ENCODE measurements around the gene CPLX1.
"Not testable (repeated sequence)": the region's sequence is repeated elsewhere in the genome, so short reads cannot be mapped to it uniquely, and the experiment has no call there.

Gene CPLX1

DNA sequence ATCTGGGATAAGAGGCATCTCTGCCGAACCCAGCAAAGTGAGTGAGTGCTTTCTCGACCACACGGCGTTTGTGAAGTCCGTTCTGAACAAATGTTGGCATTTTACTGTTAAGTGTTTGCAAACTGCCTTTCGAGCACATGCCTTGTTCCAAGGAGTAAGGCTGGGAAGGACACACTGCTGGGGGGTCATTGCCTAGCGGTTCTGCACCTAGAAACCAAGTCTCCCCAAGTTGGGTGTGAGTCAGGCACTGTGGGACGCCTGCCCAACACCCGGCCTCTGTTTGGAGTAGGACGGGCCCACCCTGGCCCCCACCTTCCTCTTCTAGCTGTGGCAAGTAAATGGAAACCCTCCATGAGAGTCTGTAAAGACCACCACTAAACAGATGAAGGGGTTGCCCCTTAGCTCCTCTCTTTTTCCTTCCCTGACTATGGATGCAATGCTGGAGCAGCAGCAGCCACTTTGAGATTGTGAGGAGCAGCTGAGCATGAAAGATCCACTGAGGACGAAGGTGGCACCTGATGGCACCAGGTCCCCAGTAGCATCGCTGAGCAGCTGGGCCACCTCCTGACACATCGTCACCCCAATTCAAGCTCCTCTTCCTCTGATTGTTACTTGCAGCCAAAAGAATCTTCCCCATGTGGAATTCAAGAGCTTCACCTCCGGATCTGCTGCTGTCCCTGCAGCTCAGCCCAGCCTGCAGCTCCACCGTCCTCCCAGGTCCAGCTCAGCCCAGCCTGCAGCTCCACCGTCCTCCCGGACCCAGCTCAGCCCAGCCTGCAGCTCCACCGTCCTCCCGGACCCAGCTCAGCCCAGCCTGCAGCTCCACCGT lies 6.3 kb downstream of the CPLX1 start:
- DNase-seq = no peak

DNA sequence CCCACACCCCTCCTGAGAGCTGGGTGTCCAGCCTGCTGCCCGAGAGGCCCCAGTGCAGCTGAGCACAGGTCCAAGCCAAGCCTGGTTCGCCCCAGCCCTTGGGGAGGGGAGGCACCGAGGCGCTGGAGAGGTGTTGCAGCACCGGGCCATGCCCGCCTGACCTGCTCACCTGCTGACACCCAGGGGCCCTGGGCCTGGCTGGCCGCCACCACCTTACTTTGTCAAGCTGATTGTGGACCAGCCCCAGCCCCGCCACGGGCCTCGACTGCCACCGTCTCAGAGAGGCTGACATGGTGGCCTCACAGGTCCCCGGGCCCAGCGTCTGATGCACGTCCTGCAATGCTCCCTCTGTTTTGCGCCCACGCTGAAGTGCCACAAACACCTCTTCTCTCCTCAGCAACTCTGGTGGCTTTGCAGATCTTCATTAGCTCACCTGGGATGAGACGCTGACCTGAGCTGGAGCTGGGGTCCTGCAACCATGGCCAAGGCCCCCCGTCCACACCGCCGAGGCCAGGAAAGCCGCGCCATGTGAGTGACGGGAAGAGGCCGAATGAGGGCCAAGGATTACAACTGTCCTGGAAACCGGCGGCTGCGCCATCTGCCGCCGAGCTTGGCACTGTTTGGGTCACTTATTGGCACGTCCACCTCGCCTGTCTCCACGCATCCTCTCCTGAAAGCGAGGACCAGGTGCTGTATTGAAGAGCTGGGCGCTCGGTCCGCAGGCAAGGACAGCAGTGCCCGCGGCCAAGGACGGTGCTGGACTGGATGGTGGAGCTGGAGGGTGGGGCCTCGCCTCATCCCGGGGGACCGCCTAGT lies 7.6 kb downstream of the CPLX1 start:
- DNase-seq = no peak

DNA sequence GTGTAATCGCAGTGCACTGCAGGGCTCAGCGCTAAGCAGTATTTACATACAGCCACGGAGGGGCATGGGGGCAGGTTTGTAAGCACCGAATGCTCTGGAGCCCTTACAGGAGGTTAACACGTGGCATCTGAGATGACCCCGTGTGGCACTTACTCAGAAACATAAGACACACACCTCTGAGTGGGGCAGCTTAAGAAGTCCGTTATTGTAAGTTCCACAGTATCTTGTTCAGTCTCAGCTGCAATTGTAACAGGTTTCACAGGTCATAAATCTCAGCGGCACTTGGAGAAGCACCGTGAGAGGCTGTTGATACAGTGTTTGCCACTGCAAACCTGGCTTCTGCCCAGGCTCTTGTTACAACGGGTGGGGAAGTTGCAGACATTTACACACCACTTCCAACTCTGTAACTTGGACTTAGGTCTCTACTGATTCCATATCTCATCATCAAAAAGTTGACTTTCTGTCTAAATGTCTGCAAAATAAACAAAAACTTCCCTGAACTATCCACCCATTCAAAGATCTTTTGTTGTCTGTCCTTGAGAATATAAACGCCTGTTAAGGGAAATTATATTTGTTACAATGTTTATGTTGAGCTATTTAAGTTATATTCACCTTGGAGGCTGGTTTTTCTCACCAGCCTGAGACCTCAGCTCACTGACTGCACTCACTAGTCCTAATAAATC lies 10.3 kb downstream of the CPLX1 start:
- DNase-seq = no peak

DNA sequence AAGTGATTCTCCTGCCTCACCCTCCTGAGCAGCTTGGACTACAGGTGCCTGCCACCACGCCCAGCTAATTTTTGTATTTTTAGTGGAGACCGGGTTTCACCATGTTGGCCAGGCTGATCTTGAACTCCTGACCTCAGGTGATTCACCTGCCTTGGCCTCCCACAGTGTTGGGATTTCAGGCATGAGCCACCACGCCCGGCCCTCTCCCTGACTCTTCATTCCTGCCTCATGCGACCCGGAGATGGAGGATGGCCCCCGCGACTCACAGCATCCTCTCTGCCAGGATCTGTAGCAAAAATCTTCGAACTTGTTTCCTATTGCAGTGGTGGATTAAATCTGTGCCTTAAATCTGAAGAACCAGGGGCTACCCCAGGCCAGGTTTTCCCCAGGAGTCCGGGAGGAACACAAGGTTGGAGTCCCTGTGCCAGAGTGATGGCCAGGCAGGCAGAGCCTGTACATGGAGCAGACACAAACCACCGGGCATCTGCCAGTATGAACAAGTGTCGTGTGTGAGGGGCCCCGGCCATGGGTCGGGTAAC lies 11.5 kb downstream of the CPLX1 start:
- no peak for DNase-seq

DNA sequence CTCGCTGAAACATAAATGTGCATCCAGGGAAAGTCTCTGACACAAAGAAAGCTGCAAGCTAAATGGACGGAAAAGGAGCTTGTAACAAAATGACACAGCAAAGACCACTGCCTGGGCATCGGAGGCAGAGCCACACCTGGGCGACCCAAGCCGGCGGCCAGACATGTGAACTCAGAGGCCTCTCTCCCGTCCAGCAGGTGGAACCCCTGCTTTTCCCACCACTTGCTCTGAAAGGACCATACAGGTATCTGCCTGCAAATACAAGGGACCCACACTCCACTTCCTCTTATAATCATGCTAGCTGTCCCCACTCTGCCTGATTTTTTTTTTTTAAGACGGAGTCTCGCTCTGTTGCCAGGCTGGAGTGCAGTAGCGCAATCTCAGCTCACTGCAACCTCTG lies 12.0 kb downstream of the CPLX1 start:
- DNase-seq = no peak

DNA sequence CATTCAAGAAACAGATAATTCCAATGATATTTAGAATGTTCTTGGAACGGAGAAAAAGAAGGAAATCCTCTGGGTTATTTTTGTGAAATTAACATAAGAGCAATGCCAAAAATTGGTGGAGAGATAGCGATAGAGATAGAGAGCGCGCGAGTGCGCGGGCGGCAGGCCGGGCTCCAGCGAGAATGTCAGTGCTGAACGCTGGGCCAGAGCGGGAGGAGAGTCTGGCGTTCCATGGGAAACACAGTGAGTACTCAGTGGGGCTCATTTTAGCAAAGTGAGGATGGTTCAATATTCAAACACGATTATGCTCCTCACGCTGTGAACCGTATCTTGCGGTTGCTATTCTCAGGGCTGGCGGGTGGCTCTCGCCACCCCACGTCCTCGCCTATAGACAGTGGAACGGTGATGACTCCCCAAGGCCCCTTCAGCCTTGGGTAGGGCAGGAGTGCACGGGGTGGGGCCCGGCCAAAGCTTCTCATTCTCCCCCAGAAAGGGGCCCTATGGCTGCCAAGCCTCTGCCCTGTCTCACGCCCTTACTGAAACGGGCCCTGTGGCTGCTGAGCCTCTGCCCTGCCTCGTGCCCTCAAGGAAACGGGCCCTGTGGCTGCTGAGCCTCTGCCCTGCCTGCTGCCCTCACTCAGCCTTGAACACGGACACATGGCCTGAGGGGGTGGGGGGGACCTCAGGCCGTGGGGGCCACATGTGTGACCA lies 16.9 kb downstream of the CPLX1 start:
- no peak for DNase-seq

DNA sequence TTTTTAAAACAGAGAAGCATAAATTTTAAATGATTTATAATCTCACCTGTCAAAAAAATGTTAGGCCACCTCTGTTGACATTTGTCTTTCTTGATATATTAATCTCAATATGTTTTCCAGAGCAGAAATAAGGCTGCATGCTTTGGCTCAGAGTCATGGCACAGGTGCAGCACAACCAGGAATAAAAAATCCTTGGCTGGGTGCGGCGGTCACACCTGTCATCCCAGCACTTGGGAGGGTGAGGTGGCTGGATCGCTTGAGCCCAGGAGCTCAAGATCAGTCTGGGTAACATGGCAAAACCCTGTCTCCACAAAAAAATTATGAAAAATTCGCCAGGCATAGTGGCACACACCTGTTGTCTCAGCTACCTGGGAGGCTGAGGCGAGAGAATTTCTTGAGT lies 18.1 kb downstream of the CPLX1 start:
- no peak for DNase-seq

DNA sequence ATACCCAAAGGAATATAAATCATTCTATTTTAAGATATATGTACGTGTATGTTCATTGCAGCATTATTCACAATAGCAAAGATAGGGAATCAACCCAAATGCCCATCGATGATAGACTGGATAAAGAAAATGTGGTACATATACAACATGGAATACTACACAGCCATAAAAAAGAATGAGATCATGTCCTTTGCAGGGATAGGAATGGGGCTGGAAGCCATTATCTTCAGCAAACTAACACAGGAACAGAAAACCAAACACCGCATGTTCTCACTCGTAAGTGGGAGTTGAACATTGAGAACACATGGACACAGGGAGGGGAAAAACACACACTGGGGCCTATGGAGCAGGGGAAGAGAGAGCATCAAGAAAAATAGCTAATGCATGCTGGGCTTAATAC lies 18.9 kb downstream of the CPLX1 start:
- DNase-seq = not testable (repeated sequence)

DNA sequence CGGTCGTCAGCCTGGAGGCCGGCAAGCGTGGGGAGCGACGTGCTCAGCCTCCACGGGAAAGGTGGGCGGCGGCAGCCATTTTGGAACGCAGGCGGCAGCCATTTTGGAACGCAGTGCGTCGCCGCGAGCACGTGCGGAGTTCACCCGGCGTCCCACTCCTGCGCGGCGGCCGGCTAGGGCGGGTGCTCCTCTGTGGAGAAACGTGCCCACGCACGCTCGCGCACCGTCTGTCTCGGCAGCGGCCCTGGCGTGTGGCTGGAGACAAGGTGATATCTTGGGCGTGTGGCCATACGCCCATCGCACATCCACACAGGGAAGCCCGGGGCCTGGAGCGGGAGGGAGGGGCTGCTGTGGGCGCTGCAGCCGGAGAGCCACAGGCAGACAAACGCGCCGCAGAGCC lies 21.1 kb downstream of the CPLX1 start:
- no peak for DNase-seq

DNA sequence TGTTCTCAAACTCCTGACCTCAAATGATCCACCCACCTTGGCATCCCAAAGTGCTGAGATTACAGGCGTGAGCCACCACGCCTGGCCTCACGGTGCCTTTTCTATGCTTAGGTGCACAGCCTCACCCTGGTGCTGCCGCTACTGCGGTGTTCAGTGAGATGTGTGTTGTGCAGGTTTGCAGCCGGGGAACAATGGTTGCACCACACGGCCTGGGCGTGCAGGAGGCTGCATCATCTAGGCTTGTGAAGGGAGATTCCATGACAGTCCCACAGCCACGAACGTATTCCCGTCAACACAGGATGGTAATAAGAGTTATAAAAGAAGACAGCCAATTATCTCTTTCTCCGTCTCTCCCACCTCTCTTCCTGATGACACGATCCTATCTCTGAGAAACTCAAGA lies 22.0 kb downstream of the CPLX1 start:
- DNase-seq = no peak

DNA sequence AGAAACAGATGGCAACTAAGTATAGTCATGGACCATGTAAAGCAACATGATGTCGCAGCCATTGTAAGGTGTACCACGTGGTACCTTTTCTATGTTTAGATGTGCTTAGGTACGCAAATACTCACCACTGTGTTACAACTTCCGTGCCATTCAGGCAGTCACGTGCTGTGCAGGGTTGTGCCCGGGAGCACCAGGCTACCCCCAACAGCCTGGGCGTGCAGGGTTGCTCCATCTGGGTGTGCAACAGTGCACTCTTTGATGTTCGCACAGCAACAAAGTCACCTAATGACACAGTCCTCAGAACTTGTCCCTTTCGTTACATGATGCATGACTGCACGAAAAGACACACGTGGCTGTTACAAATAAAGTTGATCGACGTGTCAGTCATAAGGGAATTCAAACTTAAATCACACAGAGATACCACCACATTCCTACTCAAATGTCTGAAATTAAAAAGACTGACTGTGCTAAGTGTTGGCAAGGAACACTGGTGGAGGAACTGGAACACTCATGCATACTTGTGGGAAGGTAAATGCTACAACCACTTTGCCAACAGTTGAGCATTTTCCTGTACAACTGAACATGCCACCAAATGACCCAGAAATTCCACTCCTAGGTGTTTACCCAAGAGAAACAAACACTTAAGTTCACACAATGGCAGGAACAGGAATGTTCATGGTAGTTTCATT lies 24.3 kb downstream of the CPLX1 start:
- DNase-seq = no peak

DNA sequence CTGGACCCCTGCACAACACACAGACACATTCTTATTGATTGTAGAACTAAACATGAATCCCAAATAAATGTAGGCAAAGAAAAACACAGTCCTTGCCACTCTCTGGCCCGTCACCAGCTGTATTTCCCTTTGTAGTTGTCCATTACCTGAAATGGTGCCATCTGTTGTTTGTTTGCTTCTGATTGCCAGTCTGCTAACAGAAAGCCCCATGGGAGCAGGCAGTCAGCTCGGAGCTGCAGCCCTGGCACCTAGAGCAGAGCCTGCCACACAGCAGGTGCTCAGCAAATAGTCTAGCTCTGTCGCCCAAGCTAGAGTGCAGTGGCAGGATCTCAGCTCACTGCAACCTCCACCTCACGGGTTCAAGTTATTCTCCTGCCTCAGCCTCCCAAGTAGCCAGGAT lies 28.9 kb downstream of the CPLX1 start:
- no peak for DNase-seq

DNA sequence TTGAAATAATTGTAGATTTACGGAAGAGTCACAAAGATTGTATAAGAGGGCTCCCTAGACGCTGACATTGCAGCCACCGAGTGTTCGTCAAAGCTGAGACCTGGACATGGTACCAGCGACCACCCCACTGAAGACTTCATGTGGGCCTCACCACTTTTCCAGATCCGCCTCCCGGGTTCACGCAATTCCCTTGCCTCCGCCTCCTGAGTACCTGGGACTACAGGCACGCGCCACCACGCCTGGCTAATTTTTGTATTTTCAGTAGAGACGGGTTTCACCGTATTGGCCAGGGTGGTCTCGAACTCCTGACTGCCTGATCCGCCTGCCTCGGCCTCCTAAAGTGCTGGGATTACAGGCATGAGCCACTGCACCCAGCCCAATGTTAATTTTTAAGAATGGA lies 29.7 kb downstream of the CPLX1 start:
- no peak for DNase-seq

DNA sequence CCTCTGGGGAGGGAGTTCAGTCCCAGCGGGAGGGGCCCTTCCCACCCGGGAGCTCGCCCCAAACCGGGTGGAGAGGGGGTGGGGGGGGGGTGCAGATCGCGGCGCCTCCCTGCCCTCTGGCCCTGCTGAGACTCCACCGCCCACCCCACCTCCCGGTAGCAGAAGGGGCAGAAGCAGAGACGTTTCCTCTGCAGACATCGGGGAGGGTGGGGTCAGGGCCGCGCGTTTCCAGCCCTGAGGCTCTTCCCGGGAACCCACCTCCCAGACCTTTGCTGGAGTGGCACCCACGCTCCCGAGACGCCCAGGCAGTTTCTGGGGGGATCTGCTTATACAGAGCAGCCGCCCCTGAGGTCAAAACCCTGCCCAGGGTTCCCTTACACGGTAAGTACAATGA lies 30.2 kb downstream of the CPLX1 start:
- no peak for DNase-seq

DNA sequence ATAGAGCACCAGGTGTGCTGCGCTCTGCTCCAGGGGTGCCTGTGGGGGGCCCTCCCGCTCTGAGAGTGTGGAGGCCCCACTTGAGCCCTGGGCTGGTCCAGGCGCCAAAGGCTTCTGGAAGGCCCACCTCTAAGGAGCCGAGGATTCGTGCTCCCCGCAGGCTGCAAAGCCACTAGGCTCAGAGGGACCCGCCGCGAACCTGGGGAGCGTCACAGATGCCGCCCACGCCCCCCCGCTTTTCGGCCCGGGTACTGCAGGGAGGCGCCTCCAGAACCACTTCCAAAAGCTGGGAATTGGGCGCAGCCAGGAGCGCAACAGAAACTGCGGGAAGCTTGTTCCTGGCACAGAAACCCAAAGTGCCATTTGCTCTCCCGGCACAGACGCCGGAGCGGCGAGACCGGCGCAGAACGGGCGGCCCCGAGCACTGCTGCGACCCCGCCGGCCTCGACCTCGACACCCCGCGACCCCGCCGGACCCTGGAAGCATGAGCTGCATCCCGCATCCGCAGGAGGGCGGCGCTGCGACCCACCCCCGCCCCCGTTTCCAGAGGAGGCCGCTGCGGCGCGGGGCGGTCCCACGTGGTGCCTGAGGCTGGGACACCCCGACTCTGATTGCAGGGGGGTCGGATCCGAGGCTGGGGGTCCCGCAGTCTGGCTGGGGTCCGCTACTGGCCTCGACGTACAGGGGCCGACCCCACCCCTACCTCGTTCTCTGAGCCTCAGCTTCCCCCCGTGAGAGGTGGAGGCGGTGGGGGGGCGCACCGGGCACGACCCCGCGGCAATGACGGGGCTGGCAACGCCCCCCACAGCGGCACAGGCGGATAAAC lies 30.8 kb downstream of the CPLX1 start:
- DNase-seq = no peak

DNA sequence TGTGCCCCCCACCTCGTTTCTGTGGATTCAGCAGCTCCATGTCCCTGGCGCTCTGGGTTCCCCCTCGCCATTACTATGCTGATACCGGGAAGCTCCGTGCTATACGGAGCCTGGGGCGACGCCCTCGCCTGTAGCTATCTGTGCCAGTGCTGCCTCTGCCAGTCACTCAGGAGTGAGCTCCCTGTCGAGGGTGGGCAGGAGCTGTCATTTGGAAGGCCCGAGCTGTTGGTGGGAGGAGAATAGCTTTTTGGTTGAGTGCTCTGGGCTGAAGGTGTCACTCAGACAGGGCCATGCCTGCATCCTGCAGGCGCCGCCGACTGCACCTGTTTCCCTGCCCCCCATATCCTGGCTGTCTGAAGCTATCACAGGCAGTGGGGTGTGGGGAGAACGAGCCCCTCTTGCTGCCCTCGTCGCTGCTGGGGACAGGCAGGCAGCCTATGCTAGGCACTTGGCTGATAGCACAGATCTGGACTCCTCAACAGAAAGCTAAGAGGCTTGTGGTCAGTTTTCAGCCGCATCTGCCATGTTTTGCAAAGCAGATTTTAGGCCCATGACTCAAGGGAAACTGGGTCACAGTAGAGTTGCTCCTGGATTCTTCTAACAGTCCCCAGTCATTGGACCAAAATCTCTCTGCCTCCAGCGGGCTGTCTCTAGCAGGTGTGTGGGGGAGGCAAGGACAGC lies 31.8 kb downstream of the CPLX1 start:
- no peak for DNase-seq

DNA sequence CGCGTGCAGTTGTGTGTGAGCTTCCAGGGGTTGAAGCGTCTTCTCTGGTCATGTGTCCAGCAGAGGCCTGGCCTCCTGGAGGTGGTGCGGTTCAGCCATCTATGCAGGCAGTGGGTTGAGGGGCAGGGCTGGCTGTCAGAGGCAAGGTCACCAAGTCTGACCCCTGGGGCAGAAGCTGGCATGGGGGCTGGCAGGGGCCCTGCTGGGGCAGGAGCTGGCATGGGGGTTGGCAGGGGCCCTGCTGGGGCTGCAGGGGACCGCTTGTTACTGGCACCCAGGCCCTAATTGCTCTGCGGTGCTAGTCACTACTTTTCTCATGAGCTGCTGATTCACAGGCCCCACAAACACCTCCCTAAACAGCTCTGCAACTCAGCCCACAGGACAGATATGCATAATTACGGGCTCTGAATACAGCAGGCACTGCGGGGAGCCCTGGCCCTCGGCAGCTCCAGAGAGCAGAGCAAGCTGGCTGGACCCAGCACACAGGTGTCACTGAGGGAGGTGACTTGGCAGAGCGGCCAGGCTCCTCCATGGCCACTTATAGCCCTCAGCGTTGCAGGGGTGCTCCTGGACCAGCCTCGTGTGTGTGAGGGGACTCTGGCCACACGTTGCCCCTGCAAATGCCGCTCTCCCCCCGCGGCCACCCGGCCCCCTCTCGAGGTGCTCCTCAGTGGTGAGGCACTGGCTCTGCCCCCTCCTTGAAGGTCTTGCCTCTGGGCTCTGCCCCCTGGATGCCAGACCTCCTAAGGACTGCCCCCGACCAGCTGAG lies 32.7 kb downstream of the CPLX1 start:
- no peak for DNase-seq

DNA sequence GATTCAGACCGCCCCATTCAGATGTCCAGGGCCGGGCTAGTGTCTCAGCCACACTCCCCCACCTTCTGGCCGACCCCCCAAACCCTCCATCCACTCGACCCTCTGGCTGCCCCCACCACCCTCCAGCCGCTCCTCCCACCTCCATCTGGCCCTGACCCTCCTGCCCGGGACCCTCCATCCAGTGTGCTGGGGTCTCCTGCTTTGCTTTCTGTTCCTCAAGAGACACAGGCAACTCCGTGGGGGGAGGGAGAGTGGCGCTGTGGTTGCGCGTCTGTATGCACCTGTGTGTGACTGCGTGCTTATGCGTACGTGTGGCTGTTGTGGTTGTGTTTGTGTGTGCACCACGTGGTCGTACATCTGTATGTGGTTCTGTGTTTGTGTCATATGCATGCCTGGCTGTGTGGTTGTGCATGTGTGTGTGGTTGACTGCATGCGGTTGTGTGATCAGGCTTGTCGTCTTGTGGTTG lies 33.3 kb downstream of the CPLX1 start:
- DNase-seq = no peak

DNA sequence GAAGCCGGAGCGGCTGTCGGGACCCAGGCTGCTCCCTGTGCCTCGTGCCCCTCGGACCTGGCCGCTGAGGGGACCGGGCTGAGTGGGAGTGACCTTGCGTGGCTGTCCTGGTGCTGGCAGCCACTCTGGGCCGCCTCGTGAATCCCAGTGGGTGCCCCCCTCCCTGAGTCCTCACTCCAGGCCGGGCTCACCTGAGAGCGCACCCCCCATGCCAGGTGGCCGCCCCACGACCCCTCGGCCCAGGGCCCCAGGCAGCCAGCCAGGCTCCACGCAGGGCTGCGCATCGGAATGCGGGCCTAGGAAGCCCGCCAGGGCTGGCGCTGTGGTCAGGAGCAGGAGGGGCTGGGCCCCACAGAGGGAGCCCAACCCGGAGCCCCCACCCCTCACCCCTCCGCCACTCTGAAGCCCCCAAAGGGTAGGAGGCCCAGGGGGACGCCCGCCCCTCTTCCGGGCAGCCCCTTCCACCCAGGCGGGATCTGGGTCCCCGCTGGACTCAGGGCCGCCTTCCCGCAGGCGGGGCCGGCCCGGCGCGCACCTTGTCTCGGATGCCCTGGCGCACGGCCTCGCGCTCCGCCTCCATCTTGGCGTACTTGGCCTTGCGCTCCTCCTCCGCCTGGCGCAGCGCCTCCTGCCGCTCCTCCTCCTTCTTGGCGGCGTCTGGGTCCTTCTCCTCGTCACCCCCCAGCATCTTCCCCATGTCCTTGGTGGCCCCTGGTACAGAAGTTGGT lies 33.9 kb downstream of the CPLX1 start:
- peak; percentile 78 for DNase-seq
